NCI-H2081 (cell line): ENCODE measurements around the gene DNA2.
"Not testable (repeated sequence)": the region's sequence is repeated elsewhere in the genome, so short reads cannot be mapped to it uniquely, and the experiment has no call there.

Experiments used
- DNase-seq, 2 experiments: peaks; one replicate each; lab custom pipeline; 2025; lab: John Stamatoyannopoulos, UW

DNA2 gene, protein sequence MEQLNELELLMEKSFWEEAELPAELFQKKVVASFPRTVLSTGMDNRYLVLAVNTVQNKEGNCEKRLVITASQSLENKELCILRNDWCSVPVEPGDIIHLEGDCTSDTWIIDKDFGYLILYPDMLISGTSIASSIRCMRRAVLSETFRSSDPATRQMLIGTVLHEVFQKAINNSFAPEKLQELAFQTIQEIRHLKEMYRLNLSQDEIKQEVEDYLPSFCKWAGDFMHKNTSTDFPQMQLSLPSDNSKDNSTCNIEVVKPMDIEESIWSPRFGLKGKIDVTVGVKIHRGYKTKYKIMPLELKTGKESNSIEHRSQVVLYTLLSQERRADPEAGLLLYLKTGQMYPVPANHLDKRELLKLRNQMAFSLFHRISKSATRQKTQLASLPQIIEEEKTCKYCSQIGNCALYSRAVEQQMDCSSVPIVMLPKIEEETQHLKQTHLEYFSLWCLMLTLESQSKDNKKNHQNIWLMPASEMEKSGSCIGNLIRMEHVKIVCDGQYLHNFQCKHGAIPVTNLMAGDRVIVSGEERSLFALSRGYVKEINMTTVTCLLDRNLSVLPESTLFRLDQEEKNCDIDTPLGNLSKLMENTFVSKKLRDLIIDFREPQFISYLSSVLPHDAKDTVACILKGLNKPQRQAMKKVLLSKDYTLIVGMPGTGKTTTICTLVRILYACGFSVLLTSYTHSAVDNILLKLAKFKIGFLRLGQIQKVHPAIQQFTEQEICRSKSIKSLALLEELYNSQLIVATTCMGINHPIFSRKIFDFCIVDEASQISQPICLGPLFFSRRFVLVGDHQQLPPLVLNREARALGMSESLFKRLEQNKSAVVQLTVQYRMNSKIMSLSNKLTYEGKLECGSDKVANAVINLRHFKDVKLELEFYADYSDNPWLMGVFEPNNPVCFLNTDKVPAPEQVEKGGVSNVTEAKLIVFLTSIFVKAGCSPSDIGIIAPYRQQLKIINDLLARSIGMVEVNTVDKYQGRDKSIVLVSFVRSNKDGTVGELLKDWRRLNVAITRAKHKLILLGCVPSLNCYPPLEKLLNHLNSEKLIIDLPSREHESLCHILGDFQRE

DNA sequence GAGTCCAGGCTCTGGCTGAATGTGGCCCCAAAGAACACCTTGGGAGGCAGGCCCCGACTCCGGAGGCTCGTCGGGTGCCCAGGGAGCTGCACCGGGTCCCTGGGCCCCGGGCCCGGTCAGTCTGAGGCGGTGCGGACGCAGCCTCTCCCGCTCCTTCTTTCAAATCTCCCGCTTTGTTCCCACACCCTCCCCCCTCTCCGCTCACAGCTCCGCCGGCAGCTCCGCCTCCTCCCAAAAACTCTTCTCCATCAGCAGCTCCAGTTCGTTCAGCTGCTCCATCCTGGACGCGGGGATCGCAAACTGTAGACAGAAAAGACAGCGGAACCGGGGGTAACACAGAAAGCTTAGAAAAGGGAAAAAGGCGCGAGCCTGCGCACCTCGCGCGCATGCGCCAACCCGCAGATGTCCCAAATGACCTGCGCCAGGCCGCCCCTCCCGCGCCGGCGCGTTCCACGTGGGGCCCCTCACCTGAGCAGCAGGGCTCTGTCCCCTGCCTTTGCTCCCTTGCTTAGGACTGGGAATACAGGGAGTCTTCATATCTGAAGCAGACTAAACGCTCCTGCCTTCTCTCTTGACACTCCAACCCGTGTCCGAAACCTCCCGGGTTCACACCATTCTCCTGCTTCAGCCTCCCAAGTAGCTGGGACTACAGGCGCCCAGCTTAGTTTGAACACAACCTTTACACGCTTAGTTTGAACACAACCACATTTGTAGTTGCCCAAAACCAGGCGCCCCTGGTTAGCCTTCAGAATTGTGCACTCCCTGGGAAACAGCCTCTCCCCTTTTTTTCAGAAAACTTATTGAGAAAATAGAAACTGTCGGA lies at the start of gene DNA2:
DNA2 (minus strand) TSS at position 388 of the 823 bp plus-strand sequence; CDS start at position 279, 109 bp downstream.
- DNase-seq = peak; percentile 77 to 83

DNA sequence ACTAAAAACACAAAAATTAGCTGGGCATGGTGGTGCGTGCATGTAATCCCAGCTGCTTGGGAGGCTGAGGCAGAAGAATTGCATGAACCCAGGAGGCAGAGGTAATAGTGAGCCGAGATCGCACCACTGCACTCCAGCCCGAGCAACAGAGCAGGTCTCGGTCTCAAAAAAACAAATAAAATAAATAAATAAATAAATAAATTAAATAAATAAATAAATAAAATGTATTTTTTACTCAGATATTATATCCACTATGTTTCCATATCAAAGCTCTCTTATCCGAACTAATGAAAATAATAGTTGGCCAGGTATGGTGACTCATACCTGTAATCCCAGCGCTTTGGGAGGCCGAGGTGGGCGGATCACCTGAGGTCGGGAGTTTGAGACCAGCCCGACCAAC lies 46.8 kb upstream of the DNA2 start:
- not testable (repeated sequence) for DNase-seq

DNA sequence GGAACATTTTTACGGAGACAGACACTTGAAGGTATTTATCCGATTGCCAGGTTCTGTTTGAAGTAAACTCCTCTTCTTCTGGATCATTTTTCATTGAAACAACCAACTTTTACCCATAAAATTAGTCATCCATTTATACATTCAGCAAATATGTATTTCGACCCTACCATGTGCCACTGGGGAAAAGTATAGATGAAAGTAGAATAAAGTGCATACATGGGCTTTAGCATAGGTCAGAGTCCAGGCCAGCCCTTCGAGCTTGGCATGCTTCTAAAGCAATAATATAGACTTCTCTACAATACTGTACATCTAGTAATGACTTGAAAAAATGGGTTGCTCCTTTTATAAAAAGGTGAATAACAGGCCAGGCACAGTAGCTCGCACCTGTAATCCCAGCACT lies 45.4 kb upstream of the DNA2 start:
- no peak for DNase-seq

DNA sequence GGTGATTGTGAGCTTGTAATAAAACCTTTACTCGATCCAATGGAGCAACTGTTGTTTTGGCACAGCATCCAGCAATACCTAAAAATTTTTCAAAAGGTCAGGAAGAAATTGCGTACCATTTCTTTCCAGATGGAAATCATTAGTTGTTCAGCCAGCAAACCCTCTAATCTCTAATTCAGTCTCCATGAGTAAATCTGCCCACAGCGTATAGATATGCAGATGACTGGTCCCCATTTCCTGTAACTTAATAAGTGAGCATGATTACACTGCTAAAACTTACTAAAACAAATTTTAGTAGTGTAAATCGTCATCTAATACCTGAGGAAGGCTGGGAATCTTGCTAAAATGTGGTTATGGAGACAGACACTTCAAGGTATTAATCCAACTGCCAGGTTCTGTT lies 45.0 kb upstream of the DNA2 start:
- DNase-seq = no peak

DNA sequence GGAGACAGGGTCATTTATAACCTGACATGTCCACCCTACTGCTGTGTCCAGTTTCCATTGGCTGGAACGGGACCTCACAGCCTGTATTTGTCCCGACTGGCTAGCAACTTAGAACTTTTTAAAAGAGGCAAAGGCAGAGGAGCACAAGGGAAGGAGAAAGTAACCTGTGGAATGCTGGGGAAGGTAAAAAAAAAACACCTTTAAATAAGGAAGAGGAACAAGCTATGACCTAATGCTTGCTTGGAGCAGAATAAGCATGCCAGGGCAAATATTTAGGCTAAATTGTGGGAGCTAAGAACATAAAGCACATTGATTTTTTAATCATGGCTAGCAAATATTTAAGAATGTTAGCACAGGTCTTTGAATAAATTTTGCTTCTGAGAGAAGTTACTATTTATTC lies 44.4 kb upstream of the DNA2 start:
- not testable (repeated sequence) for DNase-seq

DNA sequence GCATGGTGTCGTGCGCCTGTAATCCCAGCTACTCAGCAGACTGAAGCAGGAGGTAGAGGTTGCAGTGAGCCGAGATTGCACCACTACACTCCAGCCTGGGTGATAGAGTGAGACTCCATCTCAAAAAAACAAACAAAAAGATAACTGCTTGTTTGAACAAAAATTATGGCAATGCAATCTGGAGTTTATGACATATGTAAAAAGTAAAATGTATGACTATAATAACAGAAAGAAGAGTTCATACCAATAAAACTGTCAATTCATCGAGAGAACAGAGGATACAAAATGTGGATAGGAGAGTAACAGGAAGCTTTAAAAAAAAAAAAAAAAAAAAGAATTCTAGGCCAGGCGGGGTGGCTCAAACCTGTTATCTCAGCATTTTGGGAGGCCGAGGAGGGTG lies 36.3 kb upstream of the DNA2 start:
- no peak for DNase-seq

DNA sequence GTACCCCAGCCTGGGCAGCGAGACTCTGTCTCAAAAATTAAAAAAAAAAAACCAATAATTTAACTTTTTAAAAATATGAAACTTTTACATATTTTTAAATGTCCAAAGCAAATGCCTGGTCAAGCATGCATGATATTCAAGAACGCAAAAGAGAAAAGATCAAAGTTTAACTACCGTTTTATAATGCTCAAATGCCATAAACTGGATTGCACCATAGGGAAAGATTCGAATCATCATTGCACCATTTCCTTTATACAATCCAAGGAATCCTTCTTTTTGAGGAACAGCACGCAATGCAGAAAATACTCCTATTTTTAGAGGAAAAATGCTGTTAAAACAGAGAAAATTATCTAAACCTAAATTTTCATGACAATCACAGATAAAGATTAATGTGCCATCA lies 34.6 kb upstream of the DNA2 start:
- DNase-seq = no peak

DNA sequence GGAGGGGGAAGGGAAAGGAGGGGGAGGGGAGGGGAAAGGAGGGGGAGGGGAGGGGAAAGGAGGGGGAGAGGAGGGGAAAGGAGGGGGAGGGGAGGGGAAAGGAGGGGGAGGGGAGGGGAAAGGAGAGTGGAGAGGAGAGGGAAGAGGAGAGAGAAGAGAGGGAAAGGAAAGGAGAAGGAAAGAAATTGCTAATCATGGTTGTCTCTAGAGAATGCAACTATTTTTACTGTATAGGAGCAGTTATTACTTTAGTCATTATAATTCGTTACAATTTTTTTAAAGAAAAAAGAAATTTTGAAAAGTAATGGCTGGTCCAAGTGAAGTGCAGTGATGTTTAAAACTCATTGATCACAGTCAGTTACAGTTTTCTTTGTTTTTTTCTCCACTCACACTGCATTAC lies 31.1 kb upstream of the DNA2 start:
- no peak for DNase-seq

DNA sequence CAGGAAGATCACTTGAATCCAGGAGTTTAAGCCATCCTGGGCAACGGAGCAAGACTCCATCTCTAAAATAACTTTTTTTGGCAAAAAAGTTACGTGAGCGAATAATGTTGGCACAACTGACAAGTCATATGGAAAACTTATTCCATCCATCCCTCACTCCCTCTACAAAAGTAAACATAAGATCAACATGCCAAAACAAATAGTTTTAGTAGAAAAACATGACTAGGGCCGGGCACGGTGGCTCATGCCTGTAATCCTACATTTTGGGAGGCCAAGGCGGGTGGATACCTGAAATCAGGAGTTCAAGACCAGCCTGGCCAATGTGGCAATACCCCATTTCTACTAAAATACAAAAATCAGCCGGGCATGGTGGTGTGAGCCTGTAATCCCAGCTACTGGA lies 29.9 kb upstream of the DNA2 start:
- DNase-seq = no peak

DNA sequence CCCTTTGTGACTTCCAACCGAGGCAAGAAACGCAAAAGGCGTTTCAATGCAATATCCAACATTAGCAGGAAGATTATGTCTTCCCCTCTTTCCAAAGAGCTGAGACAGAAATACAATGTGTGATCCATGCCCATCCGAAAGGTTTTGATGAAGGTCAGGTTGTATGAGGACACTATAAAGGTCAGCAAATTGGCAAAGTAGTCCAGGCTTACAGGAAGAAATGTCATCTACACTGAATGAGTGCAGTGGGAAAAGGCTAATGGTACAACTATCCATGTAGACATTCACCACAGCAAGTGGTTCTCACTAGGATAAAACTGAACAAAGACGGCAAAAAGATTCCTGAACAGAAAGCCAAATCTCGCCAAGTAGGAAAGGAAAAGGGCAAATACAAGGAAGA lies 27.8 kb upstream of the DNA2 start:
- DNase-seq = no peak

DNA sequence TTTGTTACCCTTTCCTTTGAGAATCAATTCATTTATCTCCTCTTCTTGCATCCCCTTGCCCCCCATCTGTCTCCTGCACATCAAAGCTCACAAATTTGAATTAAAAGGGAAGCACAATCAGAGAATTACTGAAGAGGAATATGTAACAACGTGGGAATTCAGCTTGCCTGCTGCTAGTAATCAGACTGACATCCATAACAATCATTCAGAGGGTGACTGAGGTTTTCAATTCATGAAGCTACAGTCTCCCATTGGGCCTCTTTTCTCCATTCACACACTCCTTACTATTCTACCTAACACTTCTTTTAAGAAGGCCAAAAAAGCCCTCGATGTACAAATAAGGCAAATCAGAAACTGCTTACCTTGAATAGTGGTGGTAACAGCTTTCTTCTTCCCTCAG lies 24.3 kb upstream of the DNA2 start:
- no peak for DNase-seq

DNA sequence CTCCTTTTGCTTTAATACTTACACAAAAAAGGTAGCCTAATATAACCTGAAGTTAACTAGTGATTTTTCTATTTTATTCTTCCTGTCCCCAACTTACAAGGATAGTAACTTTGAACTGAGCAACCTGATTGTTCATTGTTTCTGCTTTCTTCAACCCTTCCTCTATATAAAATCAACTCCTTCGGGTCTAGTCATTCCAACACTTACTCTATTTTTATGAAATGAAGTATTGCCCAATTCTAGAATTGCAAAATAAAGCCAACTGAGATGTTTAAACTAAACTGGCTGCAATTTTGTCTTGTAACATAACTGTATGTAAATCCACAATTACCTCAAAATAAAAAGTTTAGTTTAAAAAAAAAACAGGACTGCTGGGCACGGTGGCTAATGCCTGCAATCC lies 20.3 kb upstream of the DNA2 start:
- no peak for DNase-seq

DNA sequence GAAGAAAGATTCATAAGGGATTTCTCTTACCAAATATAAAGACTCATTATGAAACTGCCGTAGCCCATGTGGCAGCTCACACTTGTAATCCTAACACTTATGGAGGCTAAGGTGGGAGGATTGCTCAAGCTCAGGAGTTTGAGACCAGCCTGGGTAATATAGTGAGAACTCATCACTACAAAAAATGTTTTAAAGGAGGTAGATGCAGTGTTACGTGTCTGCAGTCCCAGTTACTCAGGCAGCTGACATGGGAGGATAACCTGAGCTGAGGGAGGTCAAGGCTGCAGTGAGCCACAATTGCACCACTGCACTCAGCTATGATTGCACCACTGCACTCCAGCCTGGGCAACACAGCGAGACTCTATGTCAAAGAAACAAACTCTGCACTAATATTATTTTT lies 18.1 kb upstream of the DNA2 start:
- no peak for DNase-seq

DNA sequence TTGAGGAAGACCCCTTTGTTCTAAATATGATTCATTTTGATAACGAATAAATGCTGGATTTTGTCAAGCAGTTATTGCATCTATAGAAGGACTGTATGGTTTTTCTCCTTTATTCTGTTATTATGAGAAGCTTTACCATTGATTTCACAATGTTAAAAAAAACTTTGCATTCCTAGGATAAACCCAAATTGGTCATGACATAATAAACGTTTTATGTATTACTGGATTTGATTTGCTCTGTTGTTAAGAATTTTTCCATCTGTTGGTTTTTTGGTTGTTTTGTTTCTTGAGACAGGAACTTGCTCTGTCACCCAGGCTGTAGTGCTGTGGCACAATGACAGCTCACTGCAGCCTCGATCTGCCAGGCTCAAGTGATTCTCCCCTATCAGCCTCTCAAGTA lies 2.2 kb upstream of the DNA2 start:
- no peak for DNase-seq

DNA sequence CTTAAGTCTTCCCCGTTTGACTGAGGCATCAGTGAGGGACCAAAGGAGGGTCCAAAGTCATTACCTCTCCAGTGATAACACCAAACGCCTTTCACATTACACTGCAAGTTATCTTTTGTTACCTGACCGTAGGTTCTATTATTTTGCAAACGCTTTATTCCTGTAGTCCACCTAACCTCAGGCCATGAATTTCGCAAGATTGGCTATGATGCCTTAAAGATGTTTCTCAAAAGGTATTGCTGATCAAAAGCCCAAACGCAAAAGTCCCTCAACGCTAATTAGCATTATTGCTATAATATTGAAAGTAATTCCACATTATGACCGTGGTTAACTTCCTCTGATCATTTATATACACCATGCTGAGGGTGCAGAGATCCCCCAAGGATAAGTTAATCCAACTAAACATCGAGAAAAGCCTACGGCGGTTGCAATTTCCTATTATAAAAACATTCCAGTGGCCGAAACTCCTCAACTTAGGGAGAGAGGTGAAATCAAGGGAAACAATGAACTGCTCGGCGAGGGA lies 649 bp downstream of the DNA2 start:
- no peak for DNase-seq

DNA sequence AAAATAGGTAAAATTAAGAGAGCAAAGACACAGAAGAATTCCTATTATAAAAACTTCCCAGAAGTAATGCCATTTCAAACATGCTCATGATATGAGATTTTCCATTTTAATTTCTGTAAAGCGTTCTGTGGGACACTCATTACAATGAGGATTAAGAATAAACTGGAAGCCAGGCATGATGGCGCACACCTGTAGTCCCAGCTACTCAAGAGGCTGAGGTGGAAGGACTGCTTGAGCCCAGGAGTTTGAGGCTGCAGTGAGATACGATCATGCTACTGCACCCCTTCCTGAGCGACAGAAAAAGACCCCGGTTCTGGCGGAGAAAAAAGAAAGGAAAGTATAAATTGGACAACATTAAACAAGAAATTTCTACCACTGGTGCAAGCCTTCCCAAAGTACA lies 1.5 kb downstream of the DNA2 start:
- DNase-seq = peak in 1 of 2 experiments; percentile 1

DNA sequence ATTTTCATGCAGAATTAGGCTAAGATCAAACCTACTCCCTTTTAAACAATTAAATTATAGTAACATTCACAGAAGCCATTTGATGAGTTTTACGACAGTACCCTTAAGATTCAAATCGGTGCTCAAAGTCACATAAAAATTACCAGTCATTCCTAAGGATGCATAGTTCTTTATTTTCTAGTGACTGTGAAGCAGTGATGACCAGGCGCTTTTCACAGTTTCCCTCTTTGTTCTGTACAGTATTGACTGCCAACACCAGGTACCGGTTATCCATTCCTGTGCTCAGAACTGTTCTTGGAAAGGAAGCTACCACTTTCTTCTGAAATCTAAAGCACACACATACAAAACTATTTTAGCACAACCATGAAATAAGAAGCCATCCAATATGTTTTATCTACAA lies 1.9 kb downstream of the DNA2 start:
- no peak for DNase-seq

DNA sequence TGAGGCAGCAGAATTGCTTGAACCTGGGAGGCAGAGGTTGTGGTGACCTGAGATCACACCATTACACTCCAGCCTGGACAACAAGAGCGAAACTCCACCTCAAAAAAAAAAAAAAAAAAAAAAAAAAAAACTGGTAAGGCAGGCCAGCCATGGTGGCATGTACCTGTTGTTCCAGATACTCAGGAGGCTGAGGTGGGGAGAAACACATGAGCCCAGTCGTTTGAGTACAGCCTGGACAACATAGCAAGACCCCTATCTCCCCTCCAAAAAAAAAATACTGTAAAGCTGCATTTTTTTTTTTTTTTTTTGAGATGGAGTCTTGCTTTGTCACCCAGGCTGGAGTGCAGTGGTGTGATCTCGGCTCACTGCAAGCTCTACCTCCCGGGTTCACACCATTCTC lies 7.0 kb downstream of the DNA2 start:
- DNase-seq = not testable (repeated sequence)

DNA sequence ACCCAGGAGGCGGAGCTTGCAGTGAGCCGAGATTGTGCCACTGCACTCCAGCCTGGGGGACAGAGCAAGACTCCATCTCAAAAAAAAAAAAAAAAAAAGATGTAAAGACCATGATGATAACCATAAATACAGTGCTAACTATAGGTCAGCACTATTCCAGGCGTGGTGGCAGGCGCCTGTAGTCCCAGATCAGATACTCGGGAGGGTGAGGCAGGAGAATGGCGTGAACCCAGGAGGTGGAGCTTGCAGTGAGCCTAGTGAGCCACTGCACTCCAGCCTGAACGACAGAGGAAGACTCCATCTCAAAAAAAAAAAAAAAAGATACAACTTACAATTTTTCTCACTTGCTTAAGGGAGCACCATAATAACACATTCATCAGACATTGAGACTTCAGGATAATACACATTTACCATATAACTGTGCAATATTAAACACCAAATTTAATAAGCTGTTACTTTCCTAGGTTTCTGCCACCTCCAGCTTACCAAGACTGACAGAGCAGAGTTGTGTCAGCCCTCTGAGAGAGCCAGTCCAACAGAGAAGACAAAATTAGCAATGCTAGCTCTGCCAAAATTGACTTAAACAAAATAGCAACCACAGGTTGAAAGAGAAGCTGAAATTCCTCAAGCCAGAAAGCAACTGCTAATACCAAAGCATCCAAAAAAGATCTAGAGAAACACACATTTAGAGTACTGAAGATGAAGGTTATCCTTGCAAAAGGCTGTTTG lies 8.2 kb downstream of the DNA2 start:
- no peak for DNase-seq

DNA sequence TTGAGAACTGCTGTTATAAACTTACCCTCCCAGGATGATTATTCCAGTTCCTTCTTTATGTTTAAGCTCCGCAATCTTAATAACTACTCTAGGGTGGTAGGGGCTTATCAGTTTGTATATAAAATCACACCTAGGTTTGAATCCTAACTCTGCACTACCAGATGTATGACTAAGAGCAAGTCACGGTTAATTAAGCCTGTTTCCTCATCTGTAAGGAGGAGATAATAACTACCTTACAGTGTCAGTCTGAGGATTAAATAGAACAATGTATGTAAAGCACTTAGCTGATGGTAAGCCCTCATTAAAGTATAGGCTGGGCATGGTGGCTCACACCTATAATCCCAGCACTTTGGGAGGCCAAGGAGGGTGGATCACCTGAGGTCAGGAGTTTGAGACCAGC lies 9.2 kb downstream of the DNA2 start:
- DNase-seq = no peak

DNA sequence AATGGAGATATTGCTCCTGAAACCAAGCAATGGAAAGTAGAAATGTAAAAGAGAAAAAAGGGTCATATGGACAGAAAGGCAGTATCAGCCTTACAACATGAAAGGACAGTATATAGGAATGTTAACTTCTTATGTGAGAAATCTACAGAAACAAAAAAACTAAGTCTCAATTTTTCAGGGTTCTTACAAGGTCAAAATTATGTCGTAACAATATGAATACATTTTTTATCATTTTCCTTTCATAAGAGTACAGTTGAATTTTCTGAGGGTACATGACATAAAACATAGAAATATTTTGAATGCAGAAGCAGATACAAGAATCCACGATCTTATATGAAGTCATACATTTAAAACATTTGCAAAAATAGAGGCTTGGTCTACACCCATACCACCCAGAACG lies 10.7 kb downstream of the DNA2 start:
- DNase-seq = no peak
